Hematopoietic multipotent progenitor cell treated with erythropoietin and hydrocortisone succinate and interleukin-3 and kit ligand, for 6 days (in vitro differentiated cells): Measurements from ENCODE around the gene METTL9.
A peak's percentile ranks its signal among the peaks of the same experiment; 100 is the strongest.
"Not testable (repeated sequence)": the region's sequence is repeated elsewhere in the genome, so short reads cannot be mapped to it uniquely, and the experiment has no call there.

ENCODE experiments used
- DNase-seq: peaks from one replicate; pipeline ENCODE4 v3.0.0-alpha.2; 2015

Gene METTL9

DNA sequence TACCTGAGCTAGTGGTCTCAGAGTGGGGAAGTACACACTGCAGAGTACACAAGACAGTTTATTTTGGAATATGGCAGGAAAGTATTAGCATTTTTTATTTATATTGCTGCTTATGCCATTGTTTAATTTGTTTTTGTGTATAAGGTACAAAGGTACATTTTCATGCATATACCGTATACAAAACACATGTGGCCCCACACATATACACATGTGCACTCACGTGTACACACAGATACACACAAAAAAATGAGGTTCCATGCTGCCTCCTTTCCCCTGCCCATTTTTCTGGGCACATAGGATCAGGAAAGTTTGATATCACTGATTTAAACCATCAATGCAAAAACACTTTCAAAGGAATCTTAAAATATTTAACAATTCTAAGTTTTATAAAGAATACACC, 40.1 kb downstream of the METTL9 start:
- no peak for DNase-seq

DNA sequence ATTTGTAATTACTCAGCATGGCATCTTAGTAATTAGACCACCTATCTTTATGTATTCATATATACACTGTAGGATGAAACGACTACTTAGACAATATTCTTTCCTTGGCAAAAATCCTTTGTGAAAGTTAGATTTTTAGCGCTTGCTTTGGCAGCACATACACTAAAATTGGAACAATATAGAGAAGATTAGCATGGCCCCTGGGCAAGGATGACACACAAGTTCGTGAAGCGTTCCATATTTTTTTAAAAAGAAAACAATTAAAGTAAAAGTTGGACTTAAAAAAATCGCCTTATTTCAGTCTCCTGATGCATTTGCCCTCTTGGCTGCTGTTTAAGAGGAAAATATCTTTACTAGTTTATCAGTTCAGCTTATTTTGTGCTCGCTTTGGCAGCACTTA, 42.5 kb downstream of the METTL9 start:
- no peak for DNase-seq

DNA sequence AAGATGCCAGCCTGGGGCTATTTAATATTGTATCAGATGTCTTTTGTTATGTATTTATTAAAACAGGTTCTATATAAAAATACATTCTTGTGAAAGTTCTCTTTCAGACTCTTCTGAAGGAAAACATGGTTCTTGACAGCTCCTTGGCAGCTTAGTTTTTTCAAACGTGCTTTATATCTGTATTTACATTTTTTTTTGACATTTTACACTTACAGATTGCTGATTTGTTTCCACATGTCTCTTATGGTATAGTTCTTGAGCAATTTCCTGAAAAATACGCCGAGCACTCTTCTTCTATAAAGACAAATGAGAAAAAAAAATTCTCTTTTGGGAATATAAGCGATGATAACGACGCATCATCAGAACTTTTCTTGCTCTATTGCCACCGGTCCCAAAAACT, 43.5 kb downstream of the METTL9 start:
- no peak for DNase-seq

DNA sequence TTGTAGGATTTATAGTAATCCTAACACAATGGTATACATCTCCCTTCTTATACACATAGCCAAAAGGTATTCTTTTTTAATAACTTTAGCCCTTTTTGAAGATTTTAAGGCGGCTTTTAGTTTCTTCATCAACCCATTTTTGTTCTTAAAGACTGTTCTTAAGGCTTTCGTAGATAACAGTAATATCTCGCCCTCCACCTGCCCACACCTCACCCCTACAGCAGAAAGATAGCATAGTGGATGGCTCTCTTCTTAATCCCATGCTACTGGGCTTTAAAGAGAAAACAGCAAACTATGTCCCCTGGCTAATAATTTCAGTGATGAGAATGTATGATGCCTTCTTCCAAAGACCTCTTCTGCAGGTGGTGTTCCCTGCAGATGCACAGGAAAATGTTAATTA, 44.4 kb downstream of the METTL9 start:
- DNase-seq: peak; percentile 80

DNA sequence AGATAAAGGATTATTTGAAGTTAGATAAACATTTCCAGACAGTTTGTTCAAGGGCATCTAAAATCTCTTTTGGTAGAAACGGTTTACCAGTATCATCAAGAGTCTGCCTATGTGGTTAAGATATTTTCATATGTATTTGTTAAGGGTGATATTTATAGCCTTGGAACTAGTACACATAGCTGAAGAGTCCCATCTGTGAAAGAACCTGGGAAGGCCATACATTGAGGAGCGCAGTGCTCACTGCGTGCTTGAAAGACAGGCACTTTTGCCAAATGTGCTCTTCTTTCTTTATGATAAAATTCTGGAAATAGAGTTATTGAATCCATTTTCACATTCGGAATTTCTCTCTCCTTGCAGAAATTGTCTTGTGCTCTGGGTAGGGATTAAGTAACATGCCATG, 45.3 kb downstream of the METTL9 start:
- no peak for DNase-seq

DNA sequence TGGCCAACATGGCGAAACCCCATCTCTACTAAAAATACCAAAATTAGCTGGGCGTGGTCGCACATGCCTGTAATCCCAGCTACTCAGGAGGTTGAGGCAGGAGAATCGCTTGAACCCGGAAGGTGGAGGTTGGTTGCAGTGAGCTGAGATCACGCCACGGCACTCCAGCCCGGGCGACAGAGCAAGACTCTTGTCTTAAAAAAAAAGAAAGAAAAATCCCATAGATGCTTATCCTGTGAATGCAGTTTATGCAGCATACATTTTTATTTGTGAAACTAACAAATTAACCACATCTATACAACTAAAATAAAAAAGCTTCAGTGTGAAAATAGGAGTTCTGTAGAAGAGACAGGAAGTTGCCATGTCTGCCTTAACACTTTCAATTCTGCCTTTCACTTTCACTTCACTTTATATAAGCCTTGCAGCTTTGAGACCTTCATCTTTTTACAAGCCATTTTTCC, 45.9 kb downstream of the METTL9 start:
- DNase-seq: peak; percentile 50

DNA sequence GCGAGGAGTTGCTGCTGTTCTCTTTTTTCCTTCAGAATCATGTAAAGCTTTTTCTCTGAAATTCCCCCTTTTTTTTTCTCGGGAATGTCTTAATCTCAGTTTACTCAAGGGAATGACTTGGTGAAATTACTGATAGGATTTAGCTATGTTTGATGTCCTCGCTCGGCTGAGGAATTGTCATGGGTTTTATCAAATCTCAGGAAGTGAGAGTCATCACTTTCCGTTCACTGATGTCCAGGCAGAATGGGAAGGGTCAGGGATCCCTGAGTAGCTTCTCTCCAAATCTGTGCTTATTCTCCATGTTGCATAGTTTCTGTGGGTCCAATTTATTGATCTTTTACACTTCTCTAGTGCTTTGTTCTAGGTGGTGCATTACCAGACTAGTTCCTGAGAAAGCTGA, 46.7 kb downstream of the METTL9 start:
- DNase-seq: no peak

DNA sequence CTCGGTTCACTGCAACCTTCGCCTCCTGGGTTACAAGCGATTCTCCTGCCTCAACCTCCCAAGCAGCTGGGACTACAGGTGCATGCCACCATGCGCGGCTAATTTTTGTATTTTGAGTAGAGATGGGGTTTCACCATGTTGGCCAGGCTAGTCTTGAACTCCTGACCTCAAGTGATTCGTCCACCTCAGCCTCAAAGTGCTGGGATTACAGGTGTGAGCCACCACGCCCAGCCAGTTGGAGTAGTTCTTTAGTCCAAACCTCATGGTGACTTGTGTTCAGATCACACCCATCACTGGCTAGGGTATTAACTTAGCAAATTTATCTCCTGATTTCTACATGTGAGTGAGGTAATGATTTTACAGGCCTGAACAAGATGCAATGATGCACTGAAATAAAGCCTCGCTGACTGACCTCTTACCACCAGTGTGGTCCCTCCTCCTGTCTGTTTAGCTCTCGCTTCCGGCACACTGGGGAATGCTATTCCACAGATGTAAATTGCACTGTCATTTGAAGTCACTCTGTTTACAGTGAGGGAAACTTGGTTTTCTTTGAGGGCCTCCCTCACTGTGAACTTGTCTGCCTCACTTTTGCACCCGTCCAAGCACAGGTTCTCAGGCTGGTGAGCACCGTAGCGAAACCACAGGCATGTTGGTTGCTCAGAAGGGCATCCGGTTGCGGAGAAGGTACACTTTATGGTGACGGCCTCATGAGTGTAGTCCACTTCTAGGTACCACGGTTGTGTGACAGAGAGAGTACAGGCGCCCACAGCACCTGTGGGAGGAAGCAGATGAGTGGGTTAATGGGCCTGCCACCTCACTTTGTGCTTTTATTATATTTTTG, 47.6 kb downstream of the METTL9 start:
- no peak for DNase-seq

DNA sequence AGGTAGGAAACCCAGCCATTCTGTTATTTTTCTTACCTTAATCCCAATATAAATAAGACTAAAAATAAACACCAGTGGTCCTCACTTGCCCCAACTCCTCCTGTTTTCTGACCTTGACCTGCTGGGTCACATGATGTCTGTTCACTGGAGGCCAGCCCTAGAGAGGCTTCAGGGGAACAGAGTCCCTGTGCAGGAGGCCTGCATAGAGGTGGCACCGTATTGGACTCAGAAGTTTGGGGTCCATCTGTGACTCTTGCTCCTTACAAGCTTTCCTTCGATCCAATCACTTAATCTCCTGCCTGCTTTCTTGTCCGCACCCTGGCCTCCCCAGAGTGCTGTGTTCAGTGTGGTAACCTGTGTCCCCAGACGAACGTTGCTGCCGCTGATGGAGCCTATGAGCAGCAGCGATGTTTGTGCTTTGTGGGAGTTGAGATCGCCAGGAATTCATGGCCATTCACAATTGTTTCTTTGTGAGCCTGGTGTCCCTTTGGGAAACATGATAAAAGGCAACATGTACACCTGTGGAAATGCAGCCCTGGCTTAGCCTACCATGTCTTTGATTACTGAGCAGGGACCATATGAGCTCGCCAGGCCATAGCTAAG, 48.3 kb downstream of the METTL9 start:
- DNase-seq: no peak

DNA sequence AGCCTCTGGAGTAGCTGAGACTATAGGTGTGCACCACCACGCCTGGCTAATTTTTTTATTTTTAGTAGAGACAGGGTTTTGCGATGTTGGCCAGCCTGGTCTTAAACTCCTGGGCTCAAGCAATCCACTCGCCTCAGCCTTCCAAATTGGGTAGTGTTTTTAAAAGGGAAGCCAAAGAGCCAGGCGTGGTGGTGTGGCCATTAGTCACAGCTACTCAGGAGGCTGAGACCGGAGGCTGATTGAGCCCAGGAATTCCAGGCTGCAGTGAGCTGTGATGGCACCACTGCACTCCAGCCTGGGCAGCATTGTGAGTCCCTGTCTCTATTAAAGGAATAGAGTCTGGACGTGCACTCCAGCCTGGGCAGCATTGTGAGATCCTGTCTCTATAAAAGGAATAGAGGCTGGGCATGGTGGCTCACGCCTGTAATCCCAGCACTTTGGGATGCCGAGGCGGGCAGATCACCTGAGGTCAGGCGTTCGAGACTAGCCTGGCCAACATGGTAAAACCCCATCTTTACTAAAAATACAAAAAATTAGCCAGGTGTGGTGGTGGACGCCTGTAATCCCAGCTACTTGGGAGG, 50.5 kb downstream of the METTL9 start:
- DNase-seq: not testable (repeated sequence)

DNA sequence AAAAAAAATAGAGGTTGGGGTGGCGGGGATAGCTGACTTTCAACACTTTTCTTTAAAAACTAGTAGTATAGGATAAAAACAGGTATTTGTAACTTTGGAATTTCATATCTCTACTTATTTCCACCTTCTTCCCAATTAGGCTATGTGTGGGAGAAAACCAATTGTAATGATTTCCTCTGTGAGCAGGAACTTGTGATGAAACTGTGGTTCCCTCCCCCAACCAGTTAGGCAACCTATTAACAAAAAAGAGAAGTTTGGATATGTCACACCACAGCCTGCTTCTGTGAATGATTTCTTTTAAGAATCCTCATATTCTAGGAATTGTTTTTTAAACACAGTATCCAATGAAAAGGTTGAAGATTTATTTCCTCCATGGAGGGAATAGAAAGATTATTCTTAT, 51.1 kb downstream of the METTL9 start:
- peak; percentile 70 for DNase-seq

DNA sequence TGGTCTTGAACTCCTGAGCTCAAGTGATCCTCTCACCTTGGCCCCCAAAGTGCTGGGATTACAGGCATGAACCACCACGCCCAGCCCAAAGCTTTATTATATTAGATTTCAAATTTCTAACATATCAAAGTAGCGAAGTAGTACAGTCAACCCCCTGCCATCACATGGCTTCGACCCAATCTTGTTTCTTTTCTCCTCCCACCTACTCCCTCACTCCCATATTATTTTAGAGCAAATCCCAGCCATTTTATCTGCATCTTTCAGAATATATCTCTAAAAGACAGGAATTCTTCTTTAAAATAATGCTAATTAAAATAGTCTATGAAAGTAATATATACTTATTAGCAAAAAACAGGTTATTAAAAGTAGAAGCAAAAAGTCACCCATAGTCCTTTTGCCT, 52.1 kb downstream of the METTL9 start:
- no peak for DNase-seq

DNA sequence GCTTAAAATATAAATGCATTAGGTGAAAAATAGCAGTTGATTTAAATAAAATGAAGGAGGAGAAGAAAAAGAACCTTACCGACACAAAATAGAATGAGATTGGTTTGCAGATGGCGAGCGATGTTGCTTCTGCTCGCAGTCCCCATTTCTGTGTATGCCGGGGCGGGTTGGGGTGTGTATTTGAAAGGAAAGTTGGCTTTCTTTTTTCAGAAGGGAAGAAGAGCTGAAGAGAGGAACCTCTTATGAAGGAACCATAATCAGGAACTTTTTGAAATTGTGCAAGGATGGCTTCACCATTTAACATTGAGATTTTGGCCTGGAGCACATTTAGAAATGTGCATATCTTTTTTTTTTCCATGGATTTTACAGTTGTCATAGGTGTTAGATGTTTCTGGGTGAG, 53.1 kb downstream of the METTL9 start, which contains the start of gene IGSF6:
Gene IGSF6 (minus strand): TSS at position 156 of the 400 bp plus-strand sequence. CDS start 10 bp downstream, at position 146.
- no peak for DNase-seq

DNA sequence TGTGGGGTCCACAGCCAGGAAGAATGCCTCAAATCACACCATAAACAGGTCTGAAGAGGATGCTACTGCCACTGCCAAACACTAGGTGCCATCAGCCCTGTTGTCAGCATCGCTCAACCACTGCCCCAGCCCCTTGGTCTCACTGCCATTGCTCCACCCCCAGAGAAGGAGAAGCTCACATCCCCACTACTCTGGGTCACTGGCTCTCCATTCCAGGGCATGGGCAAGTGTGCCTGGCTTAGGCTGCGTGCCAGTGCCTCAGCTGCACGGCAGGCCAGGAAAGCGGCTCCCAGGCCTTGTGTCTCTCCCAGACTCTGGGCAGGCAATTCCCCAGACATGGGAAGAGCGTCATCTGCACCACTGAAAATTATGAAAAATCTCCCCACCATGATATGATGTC, 54.2 kb downstream of the METTL9 start:
- DNase-seq: no peak

DNA sequence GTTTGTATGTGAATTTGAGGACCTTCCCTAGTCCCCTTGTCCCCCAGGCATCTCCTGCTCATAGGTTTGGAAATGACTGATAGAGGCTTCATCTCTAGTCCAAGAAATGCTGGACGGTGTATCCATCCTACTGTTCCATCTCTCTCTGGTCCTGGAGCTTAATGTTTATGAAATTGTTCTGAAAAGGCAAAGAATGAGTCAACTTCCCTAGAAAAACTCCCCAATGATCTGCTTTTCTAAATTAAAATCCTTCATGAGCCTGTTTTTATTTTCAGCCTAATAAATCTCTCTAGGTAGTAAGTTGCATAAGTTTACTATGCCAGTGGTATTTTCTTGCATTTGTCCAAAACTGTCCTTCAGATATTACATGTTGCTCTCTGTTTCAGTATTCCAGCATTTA, 55.1 kb downstream of the METTL9 start:
- no peak for DNase-seq

DNA sequence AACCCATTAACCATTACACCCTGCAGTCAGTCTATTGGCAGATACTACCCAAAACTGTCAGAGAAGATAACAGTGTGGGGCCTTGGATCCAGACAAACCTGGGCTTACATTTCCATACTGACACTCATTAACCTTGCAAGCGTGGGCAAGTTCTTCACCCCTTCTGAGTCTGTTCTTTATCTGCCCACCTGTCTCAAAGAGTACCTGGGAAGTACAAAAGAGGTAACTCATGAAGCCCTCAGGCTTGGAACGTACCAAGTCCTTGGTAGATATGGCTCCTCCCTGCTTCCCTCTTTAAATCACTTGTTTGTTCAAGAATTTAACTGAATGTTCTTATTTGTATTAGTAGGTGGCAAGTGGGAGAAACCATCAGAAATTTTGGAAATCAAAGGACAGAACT, 55.5 kb downstream of the METTL9 start:
- no peak for DNase-seq

DNA sequence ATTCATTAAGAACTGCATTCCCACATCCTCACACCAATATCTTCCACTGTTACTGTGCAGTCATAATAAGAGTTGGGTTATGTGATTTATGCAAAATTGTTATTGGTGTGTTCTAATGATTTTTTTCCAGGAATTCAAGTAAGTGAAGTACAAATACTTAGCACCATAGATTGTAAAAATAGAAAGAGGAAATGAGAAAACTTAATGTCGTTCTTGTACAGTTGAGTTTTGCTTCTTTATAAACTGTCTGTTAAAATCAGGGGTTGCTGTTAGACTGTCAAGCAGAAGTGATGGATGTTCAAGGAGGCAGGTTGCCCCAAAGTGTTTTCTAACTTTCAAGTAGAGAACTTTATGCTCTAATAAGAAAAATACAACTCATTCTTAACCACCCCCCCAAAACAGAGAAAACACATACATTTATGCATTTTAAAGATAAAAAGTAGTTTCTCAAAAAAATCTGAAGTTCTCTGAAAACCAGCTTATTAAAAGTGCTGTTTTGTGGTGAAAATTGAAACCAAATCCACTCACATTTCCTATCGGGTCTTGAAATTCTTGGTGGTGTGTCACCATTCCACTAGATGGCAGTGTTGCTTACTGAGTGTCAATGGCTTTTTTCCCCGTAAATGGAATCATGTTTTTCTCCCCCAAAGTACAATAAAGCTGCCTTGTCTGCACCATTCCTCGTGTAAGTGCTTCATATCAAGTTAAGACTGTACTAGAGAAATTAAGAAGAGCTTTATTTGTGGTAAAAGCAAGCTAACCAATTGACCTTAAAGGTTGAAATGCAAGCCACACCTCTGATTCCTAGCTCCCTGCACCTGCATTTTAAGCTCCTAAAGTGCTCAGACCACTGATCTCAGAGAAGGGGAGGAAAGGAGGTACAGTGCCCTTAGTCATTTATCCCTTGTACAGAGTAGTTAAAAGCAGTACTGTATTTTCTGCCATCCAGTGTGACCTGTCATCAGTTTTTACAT, 57.7 kb downstream of the METTL9 start:
- DNase-seq: peak; percentile 91

DNA sequence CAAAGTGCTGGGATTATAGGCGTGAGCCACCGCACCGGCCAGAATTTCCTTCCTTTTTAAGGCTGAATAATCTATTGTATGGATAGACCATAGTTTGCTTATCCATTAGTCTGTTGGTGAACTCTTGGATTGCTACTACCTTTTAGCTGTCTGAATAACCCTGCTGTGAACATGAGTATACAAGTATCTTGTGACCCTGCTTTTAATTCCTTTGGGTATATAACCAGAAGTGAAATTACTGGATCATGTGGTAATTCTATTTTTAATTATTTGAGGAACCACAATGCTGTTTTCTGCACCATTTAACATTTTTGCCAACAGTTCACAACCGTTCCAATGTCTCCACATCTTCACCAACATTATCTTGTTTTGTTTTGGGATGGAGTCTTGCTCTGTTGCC, 59.7 kb downstream of the METTL9 start:
- no peak for DNase-seq

DNA sequence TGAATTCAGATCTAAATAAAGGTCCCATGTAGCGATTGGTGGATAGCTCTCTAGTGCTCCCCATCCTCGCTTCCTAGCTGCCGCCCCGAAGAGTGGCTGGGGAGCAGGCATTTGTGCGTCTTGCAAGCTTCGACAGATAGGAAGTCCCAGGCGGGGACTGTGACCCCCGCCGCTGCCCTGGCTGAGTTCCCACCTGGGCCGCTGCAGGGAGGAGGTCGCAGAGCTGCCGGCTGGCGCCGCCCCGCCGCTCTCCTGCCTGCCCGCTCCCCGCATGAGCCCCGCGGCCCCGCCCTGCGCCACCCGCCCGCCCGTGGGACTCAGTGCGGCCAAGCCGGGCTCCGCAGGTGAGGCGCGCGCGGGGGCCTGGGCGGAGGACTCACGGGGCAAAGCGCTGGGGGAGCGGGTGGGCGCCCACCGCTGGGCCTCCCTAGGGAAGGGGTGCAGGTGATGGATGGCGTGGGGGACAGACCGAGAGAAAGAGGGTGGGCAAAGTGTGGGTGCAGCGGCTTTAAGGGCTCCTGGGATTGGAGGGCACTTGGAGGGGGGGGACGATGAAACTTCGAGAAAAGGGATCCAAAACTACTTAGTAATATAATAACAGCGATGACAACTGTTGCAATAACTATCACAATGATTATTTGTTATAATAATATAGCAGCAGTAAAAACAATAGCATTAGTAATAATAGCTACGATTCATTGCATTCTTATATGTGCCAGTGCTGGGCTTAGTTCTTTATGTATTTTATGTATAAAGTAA, 64.7 kb downstream of the METTL9 start, which contains the start of gene OTOA:
Gene OTOA (plus strand): TSS at position 80 of the 759 bp plus-strand sequence. CDS start 14,547 bp downstream, outside the sequence.
- peak; percentile 27 for DNase-seq

DNA sequence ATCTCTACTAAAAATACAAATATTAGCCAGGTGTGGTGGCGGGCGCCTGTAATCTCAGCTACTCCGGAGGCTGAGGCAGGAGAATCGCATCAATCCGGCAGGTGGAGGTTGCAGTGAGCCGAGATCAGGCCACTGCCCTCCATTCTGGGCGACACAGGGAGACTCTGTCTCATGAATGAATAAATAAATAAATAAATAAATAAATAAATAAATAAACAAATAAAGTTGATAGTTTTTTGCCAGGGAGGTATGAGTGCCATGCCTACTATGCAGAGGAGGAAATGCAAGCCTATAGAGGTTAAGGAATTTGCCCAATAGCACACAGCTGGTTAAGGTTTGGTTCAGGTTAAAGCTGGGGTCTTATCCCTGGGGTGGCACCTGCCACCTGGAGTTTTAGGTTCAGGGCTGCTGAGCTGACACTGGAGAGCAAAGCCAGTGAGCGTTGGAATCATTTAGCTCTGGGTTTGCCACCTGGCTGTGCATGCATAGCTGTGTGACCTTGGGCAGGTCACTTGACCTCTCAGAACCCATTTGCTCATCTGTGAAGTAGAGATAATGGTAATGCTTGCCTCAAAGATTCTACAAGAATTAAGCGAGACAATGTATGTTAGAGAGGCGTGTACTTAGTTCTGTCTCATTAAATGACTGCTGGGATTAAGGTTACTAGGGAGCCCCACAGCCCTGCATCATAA, 65.6 kb downstream of the METTL9 start:
- no peak for DNase-seq

DNA sequence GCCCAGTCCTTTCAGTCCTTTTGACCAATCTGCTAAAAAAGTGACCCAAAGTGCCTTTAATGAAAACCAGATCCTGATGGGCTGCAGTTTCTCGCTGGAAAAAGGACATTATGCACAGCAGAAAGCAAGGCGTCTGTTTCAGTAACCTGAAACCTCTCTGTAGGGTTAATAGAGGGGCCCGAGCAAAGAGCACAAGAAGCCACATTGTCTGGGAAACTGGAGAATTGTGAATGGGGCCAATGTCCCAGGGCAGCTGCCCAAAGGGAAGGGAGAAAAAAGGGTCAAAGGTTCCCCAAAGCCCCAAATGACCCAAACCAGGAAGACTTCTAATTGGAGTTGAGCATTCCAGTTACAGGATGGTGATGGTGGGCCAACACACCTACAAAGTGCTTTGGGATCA, 67.4 kb downstream of the METTL9 start:
- DNase-seq: no peak
